IMR-90 (cell line): ENCODE data around the gene TMEM271. TPM values are rescaled to one million over a fixed set of nuclear protein-coding genes. Genes with fewer than 3 reads are reported as not detected.

Source experiments
- ATAC-seq: fragments of 200-7000 bp; cut with Tn5 transposase; 2 replicates; pipeline ENCODE4 v1.9.1; 2020; ENCODE audit warnings: low read depth, mild to moderate bottlenecking, moderate library complexity
- BruUV-seq: library from RNA; stranded (reverse); fragments of 400-500 nt; replicated peaks from 2 replicates; lab custom pipeline; 2021; lab: Mats Ljungman, UMichigan
- CTCF ChIA-PET: fragments of 300-600 bp; formaldehyde crosslinking; extraction: SDS; loops from one replicate; lab custom pipeline; 2021; ENCODE audit warnings: antibody characterized with exemption; lab: Yijun Ruan, JAX
- POLR2A ChIA-PET: fragments of 300-600 bp; sonication (Branson Sonifier 250); formaldehyde crosslinking; loops from one replicate; lab custom pipeline; 2022; ENCODE audit warnings: antibody characterized with exemption; ENCODE audit not compliant: unreplicated experiment; lab: Charles Lee
- DNase-seq: peaks from one replicate; pipeline ENCODE4 v3.0.0; 2013
- H2AFZ ChIP-seq: replicated peaks from 2 replicates; pipeline ENCODE3; 2013; ENCODE audit warnings: low read length, mild to moderate bottlenecking; ENCODE audit not compliant: poor library complexity
- H2AK5ac ChIP-seq: 2 replicates; pipeline ENCODE4 v1.6.1; 2013; ENCODE audit warnings: low read depth, low read length, inconsistent platforms
- H2AK9ac ChIP-seq: replicated peaks from 2 replicates; pipeline ENCODE3; 2013; ENCODE audit warnings: mild to moderate bottlenecking, low read depth, low read length, moderate library complexity; ENCODE audit not compliant: poor library complexity
- H2BK120ac ChIP-seq: 2 replicates; pipeline ENCODE4 v1.6.1; 2013; ENCODE audit warnings: low read depth, low read length, inconsistent platforms
- H2BK15ac ChIP-seq: 3 replicates; pipeline ENCODE4 v1.6.1; 2013; ENCODE audit warnings: low read depth, low read length, inconsistent platforms
- H2BK20ac ChIP-seq: 2 replicates; pipeline ENCODE4 v1.6.1; 2013; ENCODE audit warnings: low read depth, mild to moderate bottlenecking, inconsistent platforms, low read length, moderate library complexity
- H2BK5ac ChIP-seq: 2 replicates; pipeline ENCODE4 v1.6.1; 2013; ENCODE audit warnings: mild to moderate bottlenecking, low read depth, low read length, inconsistent platforms; ENCODE audit not compliant: poor library complexity, severe bottlenecking
- H3K14ac ChIP-seq: replicated peaks from 2 replicates; pipeline ENCODE4 v1.6.1; 2013; ENCODE audit warnings: low read depth, low read length, inconsistent platforms
- H3K18ac ChIP-seq: 2 replicates; pipeline ENCODE4 v1.6.1; 2013; ENCODE audit warnings: low read depth, low read length, control low read depth
- H3K23ac ChIP-seq: 2 replicates; pipeline ENCODE4 v1.6.1; 2013; ENCODE audit warnings: low read depth, low read length, inconsistent platforms
- H3K27ac ChIP-seq: 2 replicates; pipeline ENCODE4 v1.5.1; 2013; ENCODE audit warnings: mild to moderate bottlenecking, control low read depth, low read length; ENCODE audit not compliant: insufficient read depth
- H3K27me3 ChIP-seq: 2 replicates; pipeline ENCODE4 v1.6.1; 2013; ENCODE audit warnings: low read length; ENCODE audit not compliant: control insufficient read depth, insufficient read depth
- H3K36me3 ChIP-seq: 2 replicates; pipeline ENCODE4 v1.6.1; 2013; ENCODE audit warnings: low read length, mixed read lengths; ENCODE audit not compliant: control insufficient read depth, insufficient read depth
- H3K4ac ChIP-seq: 2 replicates; pipeline ENCODE4 v1.6.1; 2013; ENCODE audit warnings: low read depth, low read length, inconsistent platforms
- H3K4me1 ChIP-seq: 2 replicates; pipeline ENCODE4 v1.6.1; 2013; ENCODE audit warnings: low read length, mixed read lengths; ENCODE audit not compliant: control insufficient read depth, insufficient read depth
- H3K4me2 ChIP-seq: 2 replicates; pipeline ENCODE4 v1.6.1; 2013; ENCODE audit warnings: low read depth, mild to moderate bottlenecking, control low read depth, low read length, moderate library complexity
- H3K4me3 ChIP-seq: 2 replicates; pipeline ENCODE4 v1.5.1; 2013; ENCODE audit warnings: low read depth, mild to moderate bottlenecking, control low read depth, low read length, moderate library complexity; ENCODE audit not compliant: insufficient read depth
- H3K56ac ChIP-seq: 2 replicates; pipeline ENCODE4 v1.6.1; 2013; ENCODE audit warnings: low read length, inconsistent platforms; ENCODE audit not compliant: insufficient read depth; ENCODE audit errors: extremely low read depth
- H3K79me1 ChIP-seq, 2 experiments: 2 replicates each; pipeline ENCODE4 v1.6.1; 2013; ENCODE audit warnings: low read length in 2 of 2, inconsistent platforms in 1 of 2, low read depth in 1 of 2
- H3K9ac ChIP-seq: 2 replicates; pipeline ENCODE4 v1.6.1; 2013; ENCODE audit warnings: low read depth, low read length, control low read depth
- H3K9me1 ChIP-seq: 2 replicates; pipeline ENCODE4 v1.6.1; 2013; ENCODE audit warnings: low read length, inconsistent platforms; ENCODE audit not compliant: insufficient read depth
- H3K9me3 ChIP-seq: 2 replicates; pipeline ENCODE4 v1.6.1; 2013; ENCODE audit warnings: low read length; ENCODE audit not compliant: control insufficient read depth, insufficient read depth
- H4K20me1 ChIP-seq: 2 replicates; pipeline ENCODE4 v1.6.1; 2013; ENCODE audit warnings: low read length, inconsistent platforms; ENCODE audit not compliant: insufficient read depth
- H4K5ac ChIP-seq: 2 replicates; pipeline ENCODE4 v1.6.1; 2013; ENCODE audit warnings: mild to moderate bottlenecking, low read depth, low read length, control low read depth
- H4K8ac ChIP-seq, 2 experiments: 2 replicates each; pipeline ENCODE4 v1.6.1; 2013; ENCODE audit warnings: low read depth in 2 of 2, low read length in 2 of 2, control low read depth in 1 of 2, inconsistent platforms in 1 of 2
- H4K91ac ChIP-seq: 2 replicates; pipeline ENCODE4 v1.6.1; 2013; ENCODE audit warnings: low read depth, low read length, inconsistent platforms; ENCODE audit not compliant: insufficient read depth
- RCOR1 ChIP-seq: IDR thresholded peaks from 2 replicates; pipeline ENCODE4 v1.6.1; 2012; ENCODE audit warnings: mild to moderate bottlenecking, low read length, improper control_type of control experiment; ENCODE audit not compliant: insufficient replicate concordance
- SMC3 ChIP-seq: fragments of 150-350 bp; IDR thresholded peaks from 2 replicates; pipeline ENCODE4 v1.6.1; 2016; ENCODE audit warnings: low read depth, mild to moderate bottlenecking, antibody characterized with exemption, low read length, moderate library complexity
- USF2 ChIP-seq: fragments of 150-350 bp; IDR thresholded peaks from 2 replicates; pipeline ENCODE4 v1.6.1; 2017; ENCODE audit warnings: mild to moderate bottlenecking, antibody characterized with exemption, low read length, low read depth
- WGBS, 2 experiments: methylation state at CpG; one replicate each; pipeline versions ENCODE4 v1.1.5 to v1.1.7; 2013; ENCODE audit warnings: missing lambda C conversion rate in 2 of 2; ENCODE audit not compliant: insufficient read length in 1 of 2; ENCODE audit errors: extremely low coverage in 2 of 2; 5-methylcytosine and 5-hydroxymethylcytosine counted together
- dilution Hi-C: fragments of 300-500 bp; cut with HindIII; formaldehyde crosslinking; loops from one replicate; pipeline ENCODE4 v1.14.3; 2018; ENCODE audit warnings: low sequenced_read_pairs; ENCODE audit not compliant: unreplicated experiment
- in situ Hi-C: fragments of 300-500 bp; cut with MboI; formaldehyde crosslinking; loops from 3 replicates; pipeline ENCODE4 v1.14.3; 2019; ENCODE audit warnings: low sequenced_read_pairs, inconsistent platforms, mixed read lengths
- intact Hi-C: fragments of 100-400 bp; cut with micrococcal nuclease; formaldehyde crosslinking; loops from 2 replicates; pipeline ENCODE4 v1.10.0; 2022
- polyA plus RNA-seq, 3 experiments: library from polyadenylated mRNA; depleted of rRNA; stranded (reverse); fragments of >200 nt; gene quantifications; 2 replicates each; pipeline ENCODE4 v1.2.3, GENCODE V29; 2012; ENCODE audit warnings: low replicate concordance in 1 of 3
- total RNA-seq: library from RNA; depleted of rRNA; stranded (reverse); fragments of >200 nt; gene quantifications from 2 replicates; pipeline ENCODE4 v1.2.3, GENCODE V29; 2012

Gene TMEM271
- total and polyA plus RNA-seq, 2 of the 4 experiments (the other 2 are of a cell fraction), result not detected

- ChIA-PET POLR2A (no interaction called here), CTCF (no interaction called here)
- no peak overlapping the region for H4K8ac ChIP-seq
- no peak overlapping the region for H2BK15ac ChIP-seq
- BruUV-seq, result no TSS peak
- H3K56ac ChIP-seq, result no peak overlapping the region
- H3K9ac ChIP-seq, result no peak overlapping the region
- H4K20me1 ChIP-seq, result no peaks in the 10 kb centered on the region
- H2AK5ac ChIP-seq, result no peak overlapping the region
- intact Hi-C loops (no loop called here), dilution Hi-C loops (no loop called here), in situ Hi-C loops (no loop called here)
- H3K9me1 ChIP-seq, result no peaks in the 10 kb centered on the region
- H3K4ac ChIP-seq, result no peak overlapping the region
- TF ChIP-seq SMC3, result no peak
- TF ChIP-seq RCOR1, result no peak
- TF ChIP-seq USF2, result no peak
- peak overlapping the region; percentile 23 for H2AFZ ChIP-seq
- H3K27ac ChIP-seq, result no peak overlapping the region
- peaks cover 0 to 4% of the 10 kb centered on the region in 2 experiments; a peak in 2 of 4 replicates for H3K79me1 ChIP-seq
- no peak overlapping the region for H2BK5ac ChIP-seq
- no peak overlapping the region for H2AK9ac ChIP-seq
- H3K36me3 ChIP-seq, result peaks cover 67% of the 10 kb centered on the region
- no peak overlapping the region for H3K14ac ChIP-seq
- H4K91ac ChIP-seq, result no peak overlapping the region
- 94% methylated on average over 10 of the region's 17 CpGs; no CpG with 5 or more reads in 1 of the 2 experiments for WGBS, 2 experiments
- H2BK20ac ChIP-seq, result no peak overlapping the region
- no peak overlapping the region for H4K5ac ChIP-seq
- H3K23ac ChIP-seq, result no peak overlapping the region
- H2BK120ac ChIP-seq, result no peak overlapping the region
- no peaks in the 10 kb centered on the region for H3K9me3 ChIP-seq
- ATAC-seq (no peak), DNase-seq (no peak)
- H3K4me2 ChIP-seq, result no peak overlapping the region
- no peak overlapping the region for H3K18ac ChIP-seq
- H3K4me1 ChIP-seq, result no peaks in the 10 kb centered on the region
- H3K4me3 ChIP-seq, result no peak overlapping the region
- no peaks in the 10 kb centered on the region for H3K27me3 ChIP-seq
Observed at GRCh38 chr4:531721-532565, 44.2 kb downstream of the TMEM271 start.
